H1 (cell line): ENCODE results near the gene TGIF1. TPM values are rescaled to one million over a fixed set of nuclear protein-coding genes. Genes with fewer than 3 reads are reported as not detected.
A peak's percentile ranks its signal among the peaks of the same experiment; 100 is the strongest.

Source experiments
- CTBP2 ChIP-seq: IDR thresholded peaks from 2 replicates; pipeline ENCODE4 v1.7.0; 2011; ENCODE audit warnings: borderline replicate concordance, mild to moderate bottlenecking, moderate library complexity, mixed read lengths, low read length; ENCODE audit not compliant: insufficient read depth, insufficient read length
- FOSL1 ChIP-seq: IDR thresholded peaks from 2 replicates; pipeline ENCODE4 v1.6.1; 2011; ENCODE audit warnings: mild to moderate bottlenecking, low read depth, low read length, moderate library complexity; ENCODE audit not compliant: insufficient read depth
- GABPA ChIP-seq: IDR thresholded peaks from 2 replicates; pipeline ENCODE4 v1.6.1; 2011; ENCODE audit warnings: mild to moderate bottlenecking, low read length, moderate library complexity, borderline replicate concordance; ENCODE audit not compliant: insufficient read depth
- RXRA ChIP-seq: IDR thresholded peaks from 2 replicates; pipeline ENCODE4 v1.6.1; 2011; ENCODE audit warnings: low read depth, mild to moderate bottlenecking, low read length, moderate library complexity; ENCODE audit not compliant: insufficient read depth
- SAP30 ChIP-seq: fragments of 300-600 bp; sonication (generic); IDR thresholded peaks from 2 replicates; pipeline ENCODE4 v1.7.1; 2012; ENCODE audit warnings: low read length, moderate library complexity, mild to moderate bottlenecking, inconsistent platforms; ENCODE audit not compliant: insufficient read depth, insufficient replicate concordance
- ZNF274 ChIP-seq: IDR thresholded peaks from 2 replicates; pipeline ENCODE4 v1.7.0; 2012; ENCODE audit warnings: low read length, borderline replicate concordance; ENCODE audit errors: extremely low read depth
- polyA plus RNA-seq, 7 experiments: library from polyadenylated mRNA; depleted of rRNA in 3 of 7; stranded (reverse) in 5 of 7; unstranded in 2 of 7; fragments of >200 nt in 5 of 7; fragments of 200-250 nt in 2 of 7; gene quantifications; 1 replicate in 5 of 7; 2 replicates in 1 of 7; 4 replicates in 1 of 7; pipeline versions ENCODE4 v1.2.1 to v1.2.3, GENCODE V29; 2011 to 2013; ENCODE audit warnings: missing spikeins in 2 of 7, mixed read lengths in 2 of 7
- total RNA-seq: library from RNA; stranded (reverse); fragmentation: NEBNext Ultra II Directional; extraction: Animal tissue kit (Norgen Biotek cat#: 25700); gene quantifications from 2 replicates; pipeline ENCODE4 v1.2.1, GENCODE V29; 2021

Gene TGIF1
- total and polyA plus RNA-seq, 2 of the 8 experiments (the other 6 are each of a cell fraction or from before 2014, with no cell fraction given), result 256 to 262 TPM

- TF ChIP-seq ZNF274, result no peak
- TF ChIP-seq RXRA, result no peak
- peak; percentile 94 for TF ChIP-seq SAP30
- no peak for TF ChIP-seq FOSL1
- no peak for TF ChIP-seq GABPA
- no peak for TF ChIP-seq CTBP2
- TF ChIP-seq, all 59 proteins: peak for 4
Observed at GRCh38 chr18:3453540-3454364, 3.8 kb downstream of the TGIF1 start (continued).
